ENCODE results near the gene PRAMEF33.
"Not testable (repeated sequence)": the region's sequence is repeated elsewhere in the genome, so short reads cannot be mapped to it uniquely, and the experiment has no call there.

Gene PRAMEF33

DNA sequence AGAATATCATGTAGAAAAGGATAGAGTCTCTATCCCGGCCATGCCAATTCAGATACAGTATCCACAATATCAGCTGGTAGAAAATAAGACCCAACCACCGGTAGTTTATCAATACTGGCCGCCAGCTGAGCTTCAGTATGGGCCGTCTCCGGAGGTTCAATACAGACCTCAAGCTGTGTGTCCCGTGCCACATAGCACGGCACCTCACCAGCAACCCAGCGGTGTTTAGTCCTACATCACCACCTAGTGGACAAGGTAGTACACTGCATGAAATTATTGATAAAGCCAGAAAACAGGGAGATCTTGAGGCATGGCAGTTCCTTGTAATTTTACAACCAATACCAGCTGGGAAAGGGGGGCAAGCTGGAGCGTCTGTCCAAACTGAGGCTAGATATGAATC lies 51.1 kb downstream of the PRAMEF33 start:
- not testable (repeated sequence) for H3K27ac ChIP-seq, H3K9ac ChIP-seq, H3K27me3 ChIP-seq, H3K4me2 ChIP-seq, H4K20me1 ChIP-seq, H3K36me3 ChIP-seq, H3K4me1 ChIP-seq, H3K4me3 ChIP-seq
- peaks cover 15% of the 10 kb centered on the region for H3K9me3 ChIP-seq

DNA sequence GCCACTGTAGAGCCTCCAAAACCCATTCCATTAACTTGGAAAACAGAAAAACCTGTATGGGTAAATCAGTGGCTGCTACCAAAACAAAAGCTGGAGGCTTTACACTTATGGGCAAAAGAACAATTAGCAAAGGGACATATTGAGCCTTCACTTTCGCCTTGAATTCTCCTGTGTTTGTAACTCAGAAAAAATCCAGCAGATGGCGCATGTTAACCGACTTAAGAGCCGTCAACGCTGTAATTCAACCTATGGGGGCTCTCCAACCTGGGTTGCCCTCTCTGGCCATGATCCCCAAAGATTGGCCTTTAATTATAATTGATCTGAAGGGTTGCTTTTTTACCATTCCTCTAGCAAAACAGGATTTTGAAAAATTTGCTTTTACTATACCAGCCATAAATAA lies 53.4 kb downstream of the PRAMEF33 start:
- H3K27ac ChIP-seq = not testable (repeated sequence)

More for the DNA sequence above, 53.4 kb downstream of the PRAMEF33 start:
- H3K27me3 ChIP-seq, H3K4me3 ChIP-seq, H3K36me3 ChIP-seq, H3K4me2 ChIP-seq, H3K4me1 ChIP-seq, H3K9ac ChIP-seq, H4K20me1 ChIP-seq: not testable (repeated sequence)
- peaks cover 15% of the 10 kb centered on the region for H3K9me3 ChIP-seq

Data from BLaER1 (cell line).